COLO668 (cell line): ENCODE measurements around the gene PTK6.
A peak's percentile ranks its signal among the peaks of the same experiment; 100 is the strongest.
"Not testable (repeated sequence)": the region's sequence is repeated elsewhere in the genome, so short reads cannot be mapped to it uniquely, and the experiment has no call there.

Source experiments
- DNase-seq: peaks from one replicate; lab custom pipeline; 2025; ENCODE audit not compliant: unreplicated experiment; lab: John Stamatoyannopoulos, UW

The PTK6 gene

DNA sequence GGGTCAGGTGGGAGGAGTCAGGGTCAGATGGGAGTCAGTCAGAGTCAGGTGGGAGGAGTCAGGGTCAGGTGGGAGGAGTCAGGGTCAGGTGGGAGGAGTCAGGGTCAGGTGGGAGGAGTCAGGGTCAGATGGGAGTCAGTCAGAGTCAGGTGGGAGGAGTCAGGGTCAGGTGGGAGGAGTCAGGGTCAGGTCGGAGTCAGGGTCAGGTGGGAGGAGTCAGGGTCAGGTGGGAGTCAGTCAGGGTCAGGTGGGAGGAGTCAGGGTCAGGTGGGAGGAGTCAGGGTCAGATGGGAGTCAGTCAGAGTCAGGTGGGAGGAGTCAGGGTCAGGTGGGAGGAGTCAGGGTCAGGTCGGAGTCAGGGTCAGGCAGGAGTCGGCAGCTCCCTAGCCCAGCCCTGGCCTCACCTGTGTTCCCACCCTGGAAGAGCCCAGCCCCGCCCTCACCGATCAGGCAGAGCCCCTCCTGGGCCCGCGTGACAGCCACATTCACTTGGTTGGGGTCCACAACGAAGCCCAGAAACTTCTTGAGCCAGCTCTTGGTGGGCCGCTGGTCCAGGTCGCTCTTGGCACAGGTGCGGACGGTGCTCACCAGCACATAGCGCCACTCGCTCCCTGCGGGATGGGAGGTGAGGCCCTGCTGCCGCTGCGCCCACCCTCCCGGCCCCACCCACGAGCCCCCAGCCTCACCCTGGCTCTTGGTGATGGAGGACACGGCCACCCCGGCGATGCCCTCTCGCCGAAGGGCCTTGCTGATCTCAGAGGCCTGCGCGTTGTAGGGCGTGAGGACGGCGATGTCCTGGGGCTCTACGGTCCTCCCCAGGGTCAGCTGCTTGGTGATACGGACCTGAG, 22.5 kb upstream of the PTK6 start:
- not testable (repeated sequence) for DNase-seq

DNA sequence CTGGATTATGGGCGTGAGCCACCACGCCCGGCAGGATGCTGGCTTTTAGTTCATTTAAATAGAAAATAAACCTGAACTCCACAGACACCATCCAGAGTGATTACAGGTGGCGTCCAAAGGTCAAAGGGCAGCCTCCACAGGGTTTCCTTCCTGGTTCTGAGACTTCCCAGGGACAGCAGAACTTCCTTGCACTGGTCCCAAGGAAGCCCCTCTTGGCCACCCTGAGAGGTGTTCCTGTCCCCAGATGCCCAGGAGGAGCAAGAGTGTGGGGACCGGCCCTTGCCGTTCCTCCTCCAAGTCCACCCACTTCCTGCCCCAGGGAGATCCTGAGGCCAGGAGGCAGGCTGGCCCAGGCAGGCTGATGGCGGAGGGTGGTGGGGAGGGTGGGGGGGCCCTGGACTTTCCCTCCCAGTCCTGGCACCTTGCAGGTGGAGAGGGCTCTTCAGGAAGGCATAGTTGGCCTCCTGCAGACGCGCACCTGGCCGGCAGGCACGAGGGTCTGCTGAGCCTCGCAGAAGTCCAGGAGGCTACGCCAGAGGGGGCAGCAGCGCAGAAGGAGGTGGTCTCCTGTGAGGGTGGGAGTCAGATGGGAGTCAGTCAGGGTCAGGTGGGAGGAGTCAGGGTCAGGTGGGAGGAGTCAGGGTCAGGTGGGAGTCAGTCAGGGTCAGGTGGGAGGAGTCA, 21.8 kb upstream of the PTK6 start:
- DNase-seq = no peak

DNA sequence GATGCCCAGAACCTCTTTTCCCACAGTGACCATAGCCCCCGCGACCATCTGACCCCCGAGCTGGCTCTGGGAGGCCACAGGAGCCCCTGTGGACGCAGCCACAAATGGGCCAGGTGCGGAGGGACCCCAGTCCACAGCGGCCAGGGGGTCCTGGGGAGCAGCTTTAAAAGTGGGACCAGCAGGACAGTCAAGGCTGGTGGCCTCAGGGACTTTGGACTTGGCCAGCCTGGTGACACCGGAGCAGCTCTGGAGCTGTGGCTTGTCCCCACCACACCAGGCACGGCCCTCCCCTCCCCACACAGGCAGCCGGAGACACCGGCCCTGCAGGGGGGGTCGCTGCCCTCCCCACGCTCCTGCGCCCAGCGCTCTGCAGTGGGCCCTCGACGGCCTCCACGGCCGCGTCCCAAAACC, 20.3 kb upstream of the PTK6 start:
- DNase-seq = no peak

DNA sequence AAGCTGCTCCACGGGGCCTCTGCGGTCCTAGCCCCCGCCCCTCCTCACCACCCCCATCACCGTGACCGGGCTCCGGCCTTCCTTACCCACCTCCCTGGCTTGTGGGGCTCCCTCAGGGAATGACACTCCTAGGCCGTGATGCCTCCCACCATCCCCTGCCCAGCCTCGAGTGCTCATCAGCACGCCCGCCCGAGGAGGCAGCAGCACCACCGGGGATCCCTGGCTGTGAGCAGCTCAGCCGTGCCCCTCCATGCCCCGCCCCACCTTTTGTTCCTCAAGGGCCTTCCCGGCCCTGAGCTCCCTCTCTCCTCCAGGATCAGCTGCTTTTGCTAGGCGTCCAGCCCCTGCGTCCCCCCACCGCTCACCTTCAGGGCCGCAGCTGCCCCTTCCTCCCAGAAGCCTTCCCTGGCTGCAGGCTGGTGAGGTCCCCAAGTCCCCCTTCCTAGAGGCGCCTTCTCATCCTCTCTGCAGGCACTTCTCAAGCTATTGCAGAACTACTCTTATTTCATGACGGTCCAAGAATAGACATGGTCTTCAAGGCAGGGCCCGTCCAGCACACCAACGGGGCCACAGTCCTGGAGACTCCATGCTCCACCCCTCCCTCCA, 19.8 kb upstream of the PTK6 start:
- DNase-seq = no peak

DNA sequence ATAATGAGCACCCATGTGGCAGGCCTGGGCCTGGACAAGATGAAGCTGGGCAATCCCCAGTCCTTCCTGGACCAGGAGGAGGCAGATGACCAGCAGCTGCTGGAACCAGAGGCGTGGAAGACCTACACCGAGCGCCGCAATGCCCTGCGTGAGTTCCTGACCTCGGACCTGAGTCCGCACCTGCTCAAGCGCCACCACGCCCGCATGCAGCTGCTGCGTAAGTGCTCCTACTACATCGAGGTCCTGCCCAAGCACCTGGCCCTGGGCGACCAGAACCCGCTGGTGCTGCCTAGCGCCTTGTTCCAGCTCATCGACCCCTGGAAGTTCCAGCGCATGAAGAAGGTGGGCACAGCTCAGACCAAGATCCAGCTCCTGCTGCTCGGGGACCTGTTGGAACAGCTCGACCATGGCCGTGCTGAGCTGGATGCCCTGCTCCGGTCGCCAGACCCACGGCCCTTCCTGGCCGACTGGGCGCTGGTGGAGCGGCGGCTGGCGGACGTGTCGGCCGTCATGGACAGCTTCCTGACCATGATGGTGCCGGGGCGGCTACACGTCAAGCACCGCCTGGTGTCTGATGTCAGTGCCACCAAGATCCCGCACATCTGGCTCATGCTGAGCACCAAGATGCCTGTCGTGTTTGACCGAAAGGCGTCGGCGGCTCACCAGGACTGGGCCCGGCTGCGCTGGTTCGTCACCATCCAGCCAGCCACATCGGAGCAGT, 18.6 kb upstream of the PTK6 start:
- peak; percentile 62 for DNase-seq

DNA sequence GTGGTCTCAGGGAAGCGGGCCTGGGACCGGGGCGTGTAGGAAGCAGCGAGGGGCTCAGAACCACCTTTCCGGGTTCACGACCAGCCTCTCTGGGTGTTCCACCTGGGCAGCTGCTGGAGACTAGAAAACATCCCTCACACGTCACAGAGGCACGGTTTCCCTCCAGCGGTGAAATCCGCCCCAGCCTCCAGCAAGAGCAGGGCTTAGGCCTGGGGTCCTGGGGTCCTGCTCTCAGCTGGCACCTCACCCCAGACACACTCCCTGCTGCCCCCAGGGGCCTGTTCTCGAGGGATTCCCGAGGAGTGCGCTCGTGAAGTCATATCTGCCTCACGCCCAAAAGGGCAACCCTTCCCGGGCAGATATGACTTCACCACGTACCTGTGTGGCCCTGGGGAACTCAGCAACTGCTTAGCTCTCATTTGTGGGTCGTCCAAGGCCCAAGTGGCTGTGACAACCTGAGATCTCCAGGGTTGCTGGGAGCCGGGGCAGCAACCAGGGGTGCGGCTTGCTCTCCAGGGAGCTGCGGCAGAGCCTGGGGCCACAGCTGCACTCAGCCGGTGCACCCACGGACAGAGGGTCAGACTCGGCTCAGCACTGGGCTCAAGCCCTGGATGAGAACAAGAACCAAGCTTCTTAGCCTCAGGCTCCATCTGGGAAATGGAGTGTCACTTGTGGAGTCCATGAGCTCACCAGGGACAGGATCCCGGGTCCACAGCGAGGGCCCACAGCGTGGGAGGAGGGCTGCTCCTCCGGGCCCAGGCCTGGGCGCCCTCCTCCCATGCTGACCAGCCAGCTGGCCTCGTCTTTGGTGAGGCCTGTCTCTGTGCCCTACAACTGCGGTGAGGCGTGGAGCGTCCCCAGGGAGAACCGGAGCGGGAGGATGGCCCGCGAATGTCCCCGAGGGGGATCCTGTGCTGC, 17.4 kb upstream of the PTK6 start:
- DNase-seq = no peak

DNA sequence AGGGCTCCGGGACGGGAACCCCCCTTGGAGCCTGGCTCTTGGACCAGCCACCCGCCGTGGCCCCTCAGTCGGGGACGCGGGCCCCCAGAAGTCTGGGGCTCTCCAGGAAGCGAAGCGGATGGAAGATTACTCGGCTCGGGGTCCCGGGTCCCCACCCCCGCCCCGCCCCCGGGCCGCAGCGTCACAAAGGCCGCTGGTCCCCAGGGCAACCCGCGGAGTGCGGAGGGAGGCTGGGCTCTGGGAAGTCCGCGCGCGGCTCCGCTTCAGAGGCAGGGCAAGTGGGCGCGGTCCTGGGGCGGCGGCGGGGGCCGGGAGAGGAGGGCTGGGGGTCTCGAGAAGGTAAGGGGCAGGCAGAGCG, 16.7 kb upstream of the PTK6 start, which contains the start of gene FNDC11:
FNDC11 (plus strand) TSS at position 227 of the 358 bp plus-strand sequence. CDS start 1,505 bp downstream, outside the sequence.
- DNase-seq = no peak

DNA sequence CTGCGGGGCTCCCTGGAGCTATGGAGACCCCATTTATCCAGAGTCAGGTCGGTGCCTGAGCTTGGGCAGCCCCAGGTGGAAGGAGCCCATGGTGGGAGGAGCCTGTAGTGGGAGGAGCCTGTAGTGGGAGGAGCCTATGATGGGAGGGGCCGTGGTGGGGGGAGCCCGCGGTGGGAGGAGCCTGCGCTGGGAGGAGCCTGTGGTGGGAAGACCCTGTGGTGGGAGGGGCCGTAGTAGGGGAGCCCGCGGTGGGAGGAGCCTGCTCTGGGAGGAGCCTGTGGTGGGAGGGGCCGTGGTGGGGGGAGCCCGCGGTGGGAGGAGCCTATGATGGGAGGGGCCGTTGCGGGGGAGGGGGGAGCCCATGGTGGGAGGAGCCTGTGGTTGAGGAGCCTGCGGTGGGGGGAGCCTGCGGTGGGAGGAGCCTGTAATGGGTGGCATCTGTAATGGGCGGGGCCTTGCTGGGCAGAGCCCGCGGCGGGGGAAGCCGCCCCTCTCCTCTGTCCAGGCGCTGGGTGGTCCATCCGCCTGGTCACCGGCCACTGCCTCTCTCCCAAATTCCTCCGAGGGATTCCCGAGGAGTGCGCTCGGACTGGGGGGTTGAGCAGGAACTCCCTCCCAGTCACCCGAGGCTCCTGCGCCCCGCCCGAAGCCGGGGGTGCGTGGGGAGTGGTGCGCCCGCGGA, 16.2 kb upstream of the PTK6 start:
- DNase-seq = peak; percentile 63

DNA sequence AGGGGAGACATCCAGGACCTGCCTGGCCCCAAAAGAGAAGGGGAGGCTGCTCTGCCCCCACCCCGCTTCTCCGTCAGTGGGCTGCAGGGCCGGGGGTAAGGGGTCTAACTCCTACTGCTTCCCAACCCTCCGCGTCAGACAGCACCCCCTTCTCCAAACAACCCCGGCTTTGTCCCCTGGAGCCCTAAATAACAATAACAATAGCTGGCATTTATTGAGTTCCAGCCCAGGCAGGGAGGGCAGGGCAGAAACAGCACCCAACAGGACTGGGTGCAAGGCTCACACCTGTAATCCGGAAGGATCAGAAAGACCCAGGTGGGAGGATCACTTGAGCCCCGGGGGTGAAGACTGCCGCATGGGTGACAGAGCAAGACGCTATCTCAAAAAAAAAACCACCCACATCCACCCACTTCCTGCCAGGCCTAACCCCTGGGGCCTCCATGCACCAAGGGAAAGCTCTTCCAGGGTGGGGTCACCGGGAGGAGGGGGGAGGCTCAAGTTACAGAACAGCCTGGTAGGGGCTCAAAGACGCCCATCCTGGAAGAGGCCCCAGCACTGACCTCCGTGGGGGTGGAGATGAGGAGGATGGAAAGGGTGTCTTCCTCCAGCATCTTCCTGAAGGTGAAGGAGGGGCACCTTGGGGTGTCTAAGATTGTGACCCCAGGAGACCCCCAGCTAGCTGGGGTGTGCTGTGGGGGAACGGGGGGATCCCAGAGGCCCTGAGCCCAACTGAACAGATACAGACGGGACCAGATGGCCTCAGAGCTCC, 15.5 kb upstream of the PTK6 start:
- no peak for DNase-seq

DNA sequence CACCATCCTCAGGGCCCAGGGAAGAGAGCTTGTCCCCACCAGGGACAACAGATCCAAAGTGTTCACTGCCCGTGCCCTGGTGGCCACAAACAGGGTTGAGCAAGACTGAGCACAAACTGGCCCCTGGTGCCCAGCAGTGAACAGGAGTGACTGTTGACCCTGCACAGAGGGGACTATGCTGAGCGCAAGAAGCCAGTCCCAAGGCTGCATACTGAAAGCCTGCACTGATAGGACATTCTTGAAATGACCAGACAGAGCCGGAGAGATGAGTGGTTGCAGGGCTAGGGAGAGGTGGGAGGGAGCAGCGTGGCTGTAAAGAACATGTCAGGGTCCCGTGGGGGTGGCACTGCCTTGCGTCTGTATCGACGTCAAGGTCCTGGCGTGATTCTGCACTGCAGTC, 13.9 kb upstream of the PTK6 start:
- DNase-seq = no peak

DNA sequence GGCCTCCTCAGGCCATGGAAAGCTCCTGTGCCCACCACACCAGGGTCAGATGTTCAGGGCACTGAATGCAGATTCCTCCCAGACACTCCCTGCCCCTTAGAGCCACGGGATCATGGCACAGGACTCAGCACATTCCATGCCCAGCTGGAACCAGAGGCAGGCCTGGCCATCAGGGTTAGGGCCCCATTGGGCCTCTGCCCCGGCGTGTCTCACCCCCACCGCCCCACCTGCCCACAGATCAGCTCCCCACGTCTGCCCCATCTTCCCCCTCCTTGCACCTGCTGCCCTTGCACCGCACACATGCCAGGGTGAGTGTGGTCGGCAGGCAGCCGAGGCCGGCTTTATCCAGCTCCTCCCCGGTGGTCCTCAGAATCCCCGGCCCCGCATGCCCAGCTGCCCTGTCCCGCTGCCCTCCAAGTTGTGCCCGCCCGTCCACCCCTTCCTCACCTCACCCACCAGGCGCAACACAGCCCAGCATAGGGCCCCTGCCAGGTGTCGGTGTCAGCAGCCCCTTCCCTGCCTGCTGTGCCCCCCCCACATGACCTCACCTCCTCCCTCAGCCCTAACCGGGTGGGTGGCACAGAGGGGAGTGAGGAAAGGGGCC, 12.6 kb upstream of the PTK6 start:
- no peak for DNase-seq

DNA sequence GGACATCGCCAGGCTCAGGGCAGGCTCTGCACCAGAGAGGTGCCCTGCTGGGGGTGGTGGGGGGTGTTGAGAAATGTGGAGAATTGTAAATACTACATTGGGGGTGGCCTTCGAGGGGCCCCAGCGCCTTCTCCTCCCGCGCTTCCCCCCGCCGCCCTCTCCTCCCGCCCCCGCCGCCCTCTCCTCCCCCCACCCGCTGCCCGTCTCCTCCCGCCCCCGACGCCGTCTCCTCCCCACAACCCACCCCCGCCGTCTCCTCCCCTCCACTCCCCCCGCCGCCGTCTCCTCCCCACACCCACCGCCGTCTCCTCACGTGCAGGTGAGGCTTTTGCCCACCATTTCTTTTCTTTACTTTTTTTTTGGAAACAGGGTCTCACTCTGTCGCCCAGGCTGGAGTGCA, 11.8 kb upstream of the PTK6 start:
- DNase-seq = no peak

DNA sequence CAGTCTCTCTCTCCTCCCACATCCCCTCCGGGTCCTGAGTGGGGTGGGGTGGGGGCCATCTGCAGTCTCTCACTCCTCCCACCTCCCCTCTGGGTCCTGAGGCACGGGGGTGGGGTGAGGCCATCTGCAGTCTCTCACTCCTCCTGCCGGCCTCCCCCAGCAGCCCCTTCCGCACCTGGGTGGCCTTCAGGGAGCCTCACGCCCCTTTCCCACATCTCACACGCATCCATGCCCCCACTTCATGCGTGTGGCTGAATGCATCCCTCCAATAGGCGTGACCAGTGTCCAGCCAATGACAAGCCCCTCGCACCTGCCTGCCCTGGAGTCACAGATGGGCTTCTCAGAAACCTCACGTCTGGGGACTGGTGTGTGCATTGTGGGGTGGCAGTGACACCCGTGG, 11.4 kb upstream of the PTK6 start:
- no peak for DNase-seq

DNA sequence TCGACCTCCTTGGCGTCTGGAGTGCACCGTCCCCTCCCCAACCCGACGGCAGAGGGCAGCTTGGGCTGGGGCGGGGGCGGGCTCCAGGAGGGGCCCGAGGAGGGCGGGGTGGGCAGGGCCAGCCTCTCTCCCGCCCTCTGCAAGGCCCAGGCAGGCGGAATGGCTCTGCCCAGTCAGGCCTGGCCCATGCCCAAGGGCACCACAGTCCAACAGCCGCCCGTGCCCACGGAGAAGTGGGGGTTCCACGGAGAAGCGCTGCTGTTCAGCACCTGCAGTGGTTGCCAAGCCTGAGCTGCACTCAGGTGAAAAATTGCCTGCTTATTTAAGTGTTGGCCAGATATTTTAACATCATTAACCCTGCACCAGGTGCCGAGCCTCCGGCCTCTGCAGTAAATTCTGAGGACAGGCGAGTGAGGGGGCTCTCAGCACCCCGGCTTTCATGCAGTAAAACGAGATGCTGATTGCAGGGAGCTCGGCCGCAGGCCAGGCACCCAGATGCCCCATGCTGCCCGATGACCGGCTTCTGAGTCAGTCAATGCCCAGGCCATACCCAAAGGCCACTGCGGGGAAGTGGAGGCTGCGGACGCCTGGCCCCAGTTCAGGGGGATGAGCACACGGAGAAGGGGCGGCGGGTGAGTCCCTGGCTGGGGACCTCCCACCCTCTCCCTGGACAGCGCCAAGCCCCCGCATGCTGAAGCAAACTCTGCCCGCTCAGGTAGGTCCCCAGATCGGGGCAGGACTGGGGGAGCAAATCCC, 10.7 kb upstream of the PTK6 start, which contains the start of gene SRMS:
SRMS (minus strand) TSS at position 25 of the 756 bp plus-strand sequence. CDS start 286 bp downstream, outside the sequence.
- DNase-seq = no peak

DNA sequence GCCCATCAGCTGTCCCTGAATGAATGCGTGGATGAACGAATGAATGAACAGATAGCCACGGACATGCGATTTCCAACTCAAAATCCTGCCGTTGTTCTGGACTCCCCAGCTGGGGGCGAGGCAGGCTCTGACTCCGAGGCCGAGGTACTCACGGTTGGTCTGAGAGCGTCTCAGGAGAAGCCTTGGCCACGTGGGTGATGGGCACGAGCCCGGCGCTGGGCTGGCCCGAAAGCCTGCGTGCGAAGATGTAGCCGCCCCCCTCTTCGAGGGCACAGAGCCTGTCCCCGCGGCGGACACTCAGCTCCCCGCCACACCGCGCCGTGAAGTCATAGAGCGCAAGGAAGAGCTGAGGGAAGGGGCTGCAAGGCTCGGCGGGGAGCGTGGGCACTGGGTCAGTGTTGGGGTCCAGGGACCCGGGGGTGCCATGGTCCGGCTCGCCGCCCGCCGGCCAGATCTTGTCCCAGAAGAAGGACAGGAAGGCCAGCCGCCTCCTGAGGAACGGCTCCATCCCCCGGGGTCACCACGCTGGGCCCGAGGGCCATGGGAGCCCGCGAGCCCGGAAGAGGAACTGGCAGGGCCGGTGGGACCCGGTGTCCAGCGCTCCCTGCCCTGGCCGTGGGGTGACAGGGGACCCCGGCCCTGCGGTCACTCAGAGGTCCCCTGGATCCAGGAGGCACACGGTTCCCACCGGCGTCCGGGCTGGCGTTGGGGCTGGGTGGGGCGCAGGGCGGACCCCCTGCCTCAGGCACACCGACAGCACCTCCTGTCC, 10.0 kb upstream of the PTK6 start:
- no peak for DNase-seq

DNA sequence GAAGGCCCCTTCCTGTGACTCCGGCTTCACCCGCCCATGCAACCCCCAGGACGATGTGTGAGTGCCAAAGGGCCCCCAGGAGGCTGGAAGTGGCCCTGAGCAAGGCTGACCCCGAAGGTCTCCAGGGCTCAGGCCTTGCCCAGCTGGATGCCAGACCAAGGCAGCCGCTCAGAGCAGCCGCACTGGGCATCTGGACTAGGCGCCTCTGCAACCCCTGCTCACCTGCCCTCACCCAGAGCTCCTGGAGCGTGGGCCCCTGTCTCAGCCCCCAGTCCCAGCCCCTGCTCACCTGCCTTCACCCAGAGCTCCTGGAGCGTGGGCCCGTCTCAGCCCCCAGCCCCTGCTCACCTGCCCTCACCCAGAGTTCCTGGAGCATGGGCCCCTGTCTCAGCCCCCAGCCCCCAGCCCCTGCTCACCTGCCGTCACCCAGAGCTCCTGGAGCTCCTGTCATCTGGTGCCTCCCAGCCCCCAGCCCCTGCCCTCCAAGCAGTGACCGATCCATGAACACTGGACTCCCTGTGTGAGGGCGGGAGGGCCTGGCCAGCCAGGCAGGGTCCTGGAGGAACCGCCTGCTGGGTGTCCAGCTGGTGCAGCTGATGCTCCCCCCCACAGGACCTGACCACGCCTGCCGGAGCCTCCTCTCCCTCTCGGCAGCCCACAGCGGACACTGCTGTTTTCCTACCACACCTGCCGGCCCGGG, 9.2 kb upstream of the PTK6 start:
- peak; percentile 38 for DNase-seq
